ENCODE results near the gene NMT1. TPM values are rescaled to one million over a fixed set of nuclear protein-coding genes. Genes with fewer than 3 reads are reported as not detected.
"Not testable (repeated sequence)": the region's sequence is repeated elsewhere in the genome, so short reads cannot be mapped to it uniquely, and the experiment has no call there.

Gene NMT1
- total RNA-seq, 1 donor from 2014 or later: 96.5 TPM

GRCh38 chr17:45050481-45051059 is 10.5 kb upstream of the NMT1 start:
- no peak for DNase-seq
- Mint-ChIP-seq H3K9me3 (ENCODE audit: unreplicated experiment) (no peaks in the 10 kb centered on the region), H3K27ac (ENCODE audit: unreplicated experiment) (peak overlapping the region; percentile 69), H3K27me3 (ENCODE audit: unreplicated experiment) (peaks cover 5% of the 10 kb centered on the region), H3K4me1 (ENCODE audit: low read depth, unreplicated experiment) (peaks cover 6% of the 10 kb centered on the region), H3K4me3 (ENCODE audit: unreplicated experiment) (peak overlapping the region; percentile 98), H3K36me3 (ENCODE audit: unreplicated experiment) (no peaks in the 10 kb centered on the region)
- TF ChIP-seq CTCF (IDR thresholded peaks at IDR 0.05; ENCODE audit: partially characterized antibody, unreplicated experiment): no peak

- Mint-ChIP-seq H3K4me3 (ENCODE audit: unreplicated experiment) (peak within 1 kb of the TSS; percentile 98), H3K36me3 (ENCODE audit: unreplicated experiment) (no peaks in the 10 kb centered on the region), H3K9me3 (ENCODE audit: unreplicated experiment) (no peaks in the 10 kb centered on the region), H3K27ac (ENCODE audit: unreplicated experiment) (peak within 1 kb of the TSS; percentile 75), H3K27me3 (ENCODE audit: unreplicated experiment) (peaks cover 5% of the 10 kb centered on the region), H3K4me1 (ENCODE audit: low read depth, unreplicated experiment) (peaks cover 6% of the 10 kb centered on the region)
- peak; percentile 93 for DNase-seq
- no peak for TF ChIP-seq CTCF (IDR thresholded peaks at IDR 0.05; ENCODE audit: partially characterized antibody, unreplicated experiment)
These were observed 9.9 kb upstream of the NMT1 start, which contains the start of gene DCAKD for GRCh38 chr17:45051060-45051719. Gene DCAKD (minus strand): TSS chr17:45051632. CDS start chr17:45034885, 16,747 bp downstream.

- not testable (repeated sequence) for DNase-seq; H3K27me3 Mint-ChIP-seq (ENCODE audit: unreplicated experiment); H3K36me3 Mint-ChIP-seq (ENCODE audit: unreplicated experiment); H3K4me3 Mint-ChIP-seq (ENCODE audit: unreplicated experiment); H3K9me3 Mint-ChIP-seq (ENCODE audit: unreplicated experiment); H3K4me1 Mint-ChIP-seq (ENCODE audit: low read depth, unreplicated experiment); H3K27ac Mint-ChIP-seq (ENCODE audit: unreplicated experiment)
These were observed 9.4 kb upstream of the NMT1 start for GRCh38 chr17:45051720-45052051.

GRCh38 chr17:45052052-45052772 is 8.9 kb upstream of the NMT1 start:
- H3K4me3 Mint-ChIP-seq (ENCODE audit: unreplicated experiment): peak overlapping the region; percentile 75
- no peaks in the 10 kb centered on the region for H3K36me3 Mint-ChIP-seq (ENCODE audit: unreplicated experiment)
- TF ChIP-seq CTCF (IDR thresholded peaks at IDR 0.05; ENCODE audit: partially characterized antibody, unreplicated experiment): no peak
- DNase-seq: peak; percentile 51
- no peaks in the 10 kb centered on the region for H3K9me3 Mint-ChIP-seq (ENCODE audit: unreplicated experiment)
- peak overlapping the region; percentile 28 for H3K27ac Mint-ChIP-seq (ENCODE audit: unreplicated experiment)
- H3K4me1 Mint-ChIP-seq (ENCODE audit: low read depth, unreplicated experiment): peaks cover 6% of the 10 kb centered on the region
- H3K27me3 Mint-ChIP-seq (ENCODE audit: unreplicated experiment): peaks cover 5% of the 10 kb centered on the region

- DNase-seq: no peak
- Mint-ChIP-seq H3K9me3 (ENCODE audit: unreplicated experiment) (peaks cover 5% of the 10 kb centered on the region), H3K4me3 (ENCODE audit: unreplicated experiment) (peak overlapping the region; percentile 100), H3K27ac (ENCODE audit: unreplicated experiment) (peak overlapping the region; percentile 75), H3K36me3 (ENCODE audit: unreplicated experiment) (no peaks in the 10 kb centered on the region), H3K4me1 (ENCODE audit: low read depth, unreplicated experiment) (peaks cover 5% of the 10 kb centered on the region), H3K27me3 (ENCODE audit: unreplicated experiment) (no peaks in the 10 kb centered on the region)
- TF ChIP-seq CTCF (IDR thresholded peaks at IDR 0.05; ENCODE audit: partially characterized antibody, unreplicated experiment): no peak
These were observed 728 bp upstream of the NMT1 start for GRCh38 chr17:45060382-45060796.
